ENCODE results near the gene RPL22L1.
"Not testable (repeated sequence)": the region's sequence is repeated elsewhere in the genome, so short reads cannot be mapped to it uniquely, and the experiment has no call there.

RPL22L1 gene

GRCh38 chr3:170878688-170879087 is 8.7 kb upstream of the RPL22L1 start:
- DNase-seq (ENCODE audit: low read depth in 2 of 2), result not testable (repeated sequence)

DNA sequence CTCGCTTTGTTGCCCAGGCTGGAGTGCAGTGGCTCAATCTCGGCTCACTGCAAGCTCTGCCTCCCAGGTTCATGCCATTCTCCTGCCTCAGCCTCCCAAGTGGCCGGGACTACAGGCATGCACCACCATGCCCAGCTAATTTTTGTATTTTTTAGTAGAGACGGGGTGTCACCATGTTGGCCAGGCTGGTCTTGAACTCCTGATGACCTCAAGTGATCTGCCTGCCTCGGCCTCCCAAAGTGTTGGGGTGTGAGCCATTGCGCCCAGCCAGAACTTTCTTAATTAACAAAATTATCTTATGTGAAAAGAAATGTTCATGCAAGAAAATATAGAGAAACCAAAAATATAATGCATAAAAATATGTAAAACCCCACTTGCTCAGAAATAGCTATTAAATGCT is 7.3 kb upstream of the RPL22L1 start:
- DNase-seq (ENCODE audit: low read depth in 2 of 2), result not testable (repeated sequence)

- no peak for DNase-seq (ENCODE audit: low read depth in 2 of 2)
Observed at GRCh38 chr3:170876537-170876936, 6.5 kb upstream of the RPL22L1 start.

- no peak for DNase-seq (ENCODE audit: low read depth in 2 of 2)
Observed at GRCh38 chr3:170869239-170869590, 780 bp downstream of the RPL22L1 start.

- no peak for DNase-seq (ENCODE audit: low read depth in 2 of 2)
Observed at GRCh38 chr3:170868577-170869238, 1.3 kb downstream of the RPL22L1 start.

DNA sequence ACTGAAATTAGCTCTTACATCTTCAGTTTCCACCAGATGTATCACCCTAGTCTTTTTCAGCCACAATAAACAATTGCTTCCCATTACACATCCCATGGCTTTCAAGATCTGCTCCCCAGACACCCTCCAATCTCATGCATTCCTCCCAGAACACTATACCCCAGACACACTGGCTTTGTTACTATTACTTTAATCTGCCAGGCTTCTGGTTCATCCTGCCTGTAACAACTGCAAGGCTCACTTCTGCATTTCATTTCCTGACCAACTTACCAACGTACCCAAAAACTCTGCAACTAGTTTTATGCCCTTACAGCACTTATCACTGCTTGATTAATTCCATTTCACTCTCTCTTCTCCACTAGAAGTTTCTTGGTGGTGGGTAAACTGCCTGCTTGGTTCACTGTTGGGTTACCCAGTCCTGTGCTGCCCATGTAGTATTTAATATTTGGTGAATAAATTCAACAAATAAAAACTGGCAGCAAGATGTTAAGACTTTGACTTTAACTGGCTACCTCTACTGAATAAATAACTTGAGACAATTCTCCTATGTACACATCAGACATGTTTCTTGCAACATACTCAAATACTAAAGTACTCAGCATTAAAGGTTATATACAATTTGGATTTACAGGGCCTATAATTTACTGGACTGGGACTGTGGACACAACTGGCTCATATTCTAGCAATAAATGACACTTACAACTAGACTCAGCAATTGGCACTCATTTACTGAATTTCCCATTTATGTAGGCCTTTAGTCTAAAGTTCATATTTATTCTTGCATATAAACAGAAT is 2.7 kb downstream of the RPL22L1 start:
- no peak for DNase-seq (ENCODE audit: low read depth in 2 of 2)

GRCh38 chr3:170866499-170866898 is 3.5 kb downstream of the RPL22L1 start:
- no peak for DNase-seq (ENCODE audit: low read depth in 2 of 2)

DNA sequence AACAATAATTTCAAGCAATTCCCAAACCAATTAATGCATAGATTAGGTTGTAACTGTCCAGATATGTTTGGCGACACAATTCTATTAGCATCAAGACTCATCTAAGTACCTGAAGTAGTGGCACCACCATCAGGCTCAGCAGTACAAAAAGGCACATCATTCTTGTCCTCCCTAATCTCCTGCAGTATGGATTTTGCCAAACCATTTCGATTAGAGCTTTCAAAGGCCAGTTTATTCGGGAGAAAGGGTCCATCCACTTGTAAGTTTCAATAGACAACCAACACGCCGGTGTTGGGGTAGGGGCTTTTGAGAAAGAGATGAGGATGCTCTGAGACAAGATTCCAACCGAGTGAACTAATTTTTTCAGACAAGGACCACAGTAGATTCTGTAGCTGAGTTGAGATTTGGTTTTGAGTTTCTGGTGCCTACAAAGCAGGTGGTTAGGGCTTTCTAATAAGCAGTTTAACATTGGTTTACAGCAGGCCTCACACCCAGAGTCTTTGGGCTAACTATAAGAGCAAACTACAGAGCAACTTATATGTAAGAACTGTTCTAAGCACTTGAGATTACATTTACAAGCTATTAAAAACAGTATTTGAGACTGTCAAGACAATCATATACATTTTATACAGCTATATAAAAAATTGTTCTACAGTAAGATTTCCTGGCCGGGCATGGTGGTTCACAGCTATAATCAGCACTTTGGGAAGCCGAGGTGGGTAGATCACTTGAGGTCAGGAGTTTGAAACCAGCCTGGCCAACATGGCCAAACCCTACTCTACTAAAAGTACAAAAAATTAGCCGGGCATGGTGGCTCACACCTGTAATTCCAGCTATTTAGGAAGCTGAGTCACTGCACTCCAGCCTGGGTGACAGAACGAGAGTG is 4.5 kb downstream of the RPL22L1 start:
- no peak for DNase-seq (ENCODE audit: low read depth in 2 of 2)

- DNase-seq (ENCODE audit: low read depth in 2 of 2), result no peak
Observed at GRCh38 chr3:170864525-170865208, 5.3 kb downstream of the RPL22L1 start.

GRCh38 chr3:170863816-170864215 is 6.2 kb downstream of the RPL22L1 start:
- DNase-seq (ENCODE audit: low read depth in 2 of 2), result no peak

GRCh38 chr3:170862618-170863374 is 7.2 kb downstream of the RPL22L1 start:
- no peak for DNase-seq (ENCODE audit: low read depth in 2 of 2)

GRCh38 chr3:170858599-170858998 is 11.4 kb downstream of the RPL22L1 start:
- DNase-seq (ENCODE audit: low read depth in 2 of 2), result no peak

DNA sequence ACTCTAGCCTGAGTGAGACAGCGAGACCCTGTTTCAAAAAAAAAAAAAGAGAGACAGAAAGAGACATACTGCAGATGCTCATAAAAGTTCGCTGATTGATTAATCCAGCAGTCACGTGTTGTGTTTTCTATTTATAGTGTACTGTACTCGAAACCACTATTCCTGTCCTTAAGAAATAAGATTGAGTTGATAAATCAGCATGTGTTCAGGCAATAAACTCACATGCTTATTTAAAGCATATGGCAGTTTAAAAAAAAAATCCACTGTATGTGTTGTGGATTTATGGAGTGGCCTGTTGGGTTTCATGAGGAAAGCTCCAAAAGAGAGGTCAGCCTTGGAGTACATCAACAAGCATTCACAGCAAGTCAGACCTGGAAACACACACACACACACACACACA is 17.7 kb downstream of the RPL22L1 start:
- no peak for DNase-seq (ENCODE audit: low read depth in 2 of 2)

DNA sequence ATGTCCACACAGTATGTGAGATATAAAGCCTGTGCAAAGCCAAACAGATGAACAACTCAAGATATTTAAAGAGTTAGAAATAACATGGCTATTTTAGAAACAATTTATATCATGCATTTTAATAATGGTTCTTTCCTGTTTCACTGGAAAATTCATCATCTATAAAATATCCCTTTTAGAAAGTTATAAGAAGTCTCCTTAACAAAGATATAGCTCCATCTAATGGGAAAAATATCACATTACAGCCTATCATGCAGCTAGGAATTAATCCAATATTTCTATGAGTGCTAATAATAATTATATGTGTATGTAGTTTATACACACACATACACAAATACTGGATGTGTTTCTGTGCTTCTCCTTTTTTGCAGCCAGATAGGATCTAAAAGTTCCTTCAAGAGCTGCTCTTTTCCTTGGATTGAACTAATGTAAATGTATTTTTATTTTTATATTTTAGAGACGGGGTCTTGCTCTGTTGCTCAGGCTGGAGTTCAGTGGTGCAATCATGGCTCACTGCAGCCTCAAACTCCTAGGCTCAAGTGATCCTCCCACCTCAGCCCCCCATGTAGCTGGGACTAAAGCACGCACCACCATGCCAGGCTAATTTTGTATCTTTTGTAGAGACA is 21.6 kb downstream of the RPL22L1 start:
- DNase-seq (ENCODE audit: low read depth in 2 of 2), result no peak

DNA sequence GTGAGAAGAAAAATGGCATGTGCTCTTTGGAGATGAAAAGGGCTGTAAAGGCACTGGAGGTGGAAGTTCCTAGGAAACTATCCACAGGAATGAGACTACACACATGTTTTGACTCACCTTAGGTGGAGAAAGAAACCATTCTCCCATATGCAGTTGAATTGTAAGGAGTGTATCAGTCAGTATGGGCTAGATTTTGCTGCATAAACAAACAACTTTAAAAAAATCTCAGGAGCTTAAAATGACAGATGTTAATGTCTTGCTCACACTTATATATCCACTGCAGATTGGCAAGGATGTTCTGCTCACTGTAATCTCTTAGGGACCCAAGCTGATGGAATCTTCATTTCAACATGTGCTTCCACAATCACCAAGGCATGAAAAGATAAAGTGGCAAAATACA is 25.6 kb downstream of the RPL22L1 start:
- DNase-seq (ENCODE audit: low read depth in 2 of 2), result no peak

DNA sequence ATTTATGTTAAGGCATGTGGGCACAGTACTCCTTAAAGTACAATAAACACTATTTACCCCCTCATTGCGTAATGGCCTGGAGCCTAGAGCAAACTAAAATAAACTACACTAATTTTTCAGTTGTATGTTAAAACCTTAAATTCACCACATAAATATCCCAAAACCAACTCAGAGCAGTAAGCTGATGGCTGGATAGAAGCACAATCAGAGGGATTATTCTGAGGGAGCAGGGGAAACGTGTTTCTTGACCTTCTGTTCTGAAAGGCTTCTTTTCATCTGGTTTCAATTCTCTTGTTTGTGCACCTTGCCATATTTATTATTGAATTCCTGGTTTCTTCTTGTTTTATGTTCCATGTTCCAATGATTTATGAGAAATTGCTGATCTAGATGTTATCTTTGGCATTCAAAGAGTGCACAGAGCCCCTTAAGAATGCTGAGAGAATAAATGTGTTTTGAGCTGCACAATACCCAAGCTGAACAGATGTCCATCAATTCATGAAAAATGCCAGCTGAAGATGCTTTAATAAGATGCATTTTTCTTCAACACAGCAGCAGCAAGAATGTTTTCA is 29.6 kb downstream of the RPL22L1 start:
- no peak for DNase-seq (ENCODE audit: low read depth in 2 of 2)

GRCh38 chr3:170839518-170840100 is 30.4 kb downstream of the RPL22L1 start:
- no peak for DNase-seq (ENCODE audit: low read depth in 2 of 2)

- no peak for DNase-seq (ENCODE audit: low read depth in 2 of 2)
Observed at GRCh38 chr3:170836491-170836890, 33.5 kb downstream of the RPL22L1 start.

DNA sequence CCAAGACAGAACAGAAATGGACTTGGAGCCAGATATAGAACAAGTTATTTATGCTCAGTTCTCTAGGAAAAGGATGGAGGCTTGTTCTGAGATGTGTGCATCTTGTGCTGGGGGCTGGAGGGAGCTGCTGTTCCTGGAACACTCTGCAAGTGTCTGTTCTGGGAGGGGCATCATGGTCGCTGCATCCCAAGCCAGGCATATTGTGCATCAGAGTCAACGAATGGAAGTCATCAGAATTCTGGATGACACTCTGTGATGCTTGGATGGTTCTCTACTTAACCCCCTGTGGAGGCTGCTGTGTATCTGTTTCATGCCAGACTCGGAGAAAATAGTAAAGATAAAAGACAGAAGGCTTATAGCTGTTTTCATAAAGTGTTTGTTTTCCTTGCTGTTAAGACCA is 34.7 kb downstream of the RPL22L1 start:
- no peak for DNase-seq (ENCODE audit: low read depth in 2 of 2)

DNA sequence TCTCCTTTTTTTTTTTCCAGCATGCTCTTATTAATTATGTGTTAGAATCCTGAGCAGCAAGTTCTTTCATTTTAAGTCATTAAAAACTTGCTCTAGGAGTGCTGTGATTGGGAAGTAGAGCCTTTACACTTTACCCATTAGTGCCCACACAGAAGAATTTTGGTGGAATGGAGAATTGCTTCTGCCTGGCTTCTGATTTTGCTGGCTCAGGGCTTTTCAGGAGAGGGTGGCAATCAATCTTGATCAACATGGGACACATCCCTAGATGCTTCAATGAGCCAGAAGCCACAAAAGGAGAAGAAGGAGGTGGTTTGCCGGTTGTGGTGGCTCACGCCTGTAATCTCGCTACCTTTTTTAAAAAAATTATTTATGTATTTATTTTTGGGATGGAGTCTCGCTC is 39.4 kb downstream of the RPL22L1 start:
- no peak for DNase-seq (ENCODE audit: low read depth in 2 of 2)
